Loucy (cell line): ENCODE data around the gene CARD6.

Source experiments
- CTCF ChIP-seq: fragments of 200-600 bp; sonication (generic); conservative IDR thresholded peaks from 2 replicates; pipeline ENCODE4 v1.5.1; 2014; ENCODE audit warnings: mild to moderate bottlenecking, antibody characterized with exemption, low read length
- EZH2phosphoT487 ChIP-seq: fragments of 200-600 bp; IDR thresholded peaks from 2 replicates; pipeline ENCODE4 v1.6.1; 2018; ENCODE audit warnings: antibody characterized with exemption, mild to moderate bottlenecking, moderate library complexity, borderline replicate concordance

- TF ChIP-seq CTCF (no peak), EZH2phosphoT487 (no peak)
Observed at GRCh38 chr5:40906351-40906751, 65.2 kb downstream of the CARD6 start.
